Natural killer cell (primary cell): Measurements from ENCODE around the gene MTG1. TPM values are rescaled to one million over a fixed set of nuclear protein-coding genes. Genes with fewer than 3 reads are reported as not detected.

ENCODE experiments used
- ATAC-seq, 3 donors: fragments of 150-1000 bp in 2 of 3; fragments of 200-7000 bp in 1 of 3; cut with Tn5 transposase; 1 replicate in 1 of 3; 2 replicates in 2 of 3; pipeline ENCODE4 v1.10.0; 2021; ENCODE audit warnings: mild to moderate bottlenecking in 2 of 3, moderate library complexity in 2 of 3
- DNase-seq, 2 donors: peaks; one replicate each; pipeline versions ENCODE4 v3.0.0 to v3.0.0-alpha.2; 2013 to 2021; ENCODE audit warnings: mixed read lengths in 1 of 2
- H3K27ac ChIP-seq: one replicate; pipeline ENCODE4 v1.5.1; 2013; ENCODE audit warnings: mild to moderate bottlenecking, low read length
- H3K27me3 ChIP-seq: one replicate; pipeline ENCODE4 v1.6.1; 2013; ENCODE audit warnings: low read length; ENCODE audit not compliant: control insufficient read depth, insufficient read depth
- H3K36me3 ChIP-seq: one replicate; pipeline ENCODE4 v1.6.1; 2013; ENCODE audit warnings: low read length; ENCODE audit not compliant: control insufficient read depth, insufficient read depth
- H3K4me1 ChIP-seq: one replicate; pipeline ENCODE4 v1.6.1; 2013; ENCODE audit warnings: low read length; ENCODE audit not compliant: control insufficient read depth, insufficient read depth
- H3K4me3 ChIP-seq: one replicate; pipeline ENCODE4 v1.5.1; 2013; ENCODE audit warnings: low read length
- H3K9me3 ChIP-seq: one replicate; pipeline ENCODE4 v1.6.1; 2013; ENCODE audit warnings: low read length; ENCODE audit not compliant: control insufficient read depth, insufficient read depth
- H3K27ac Mint-ChIP-seq, 2 donors: one replicate each; pipeline ENCODE4 v1.8.0; 2022; ENCODE audit warnings: mild to moderate bottlenecking in 2 of 2, mixed read lengths in 2 of 2, moderate library complexity in 1 of 2
- H3K27me3 Mint-ChIP-seq, 2 donors: one replicate each; pipeline ENCODE4 v1.8.0; 2022; ENCODE audit warnings: low read depth in 2 of 2, mixed read lengths in 2 of 2
- H3K36me3 Mint-ChIP-seq: one replicate; pipeline ENCODE4 v1.8.0; 2022; ENCODE audit warnings: mixed read lengths
- H3K4me1 Mint-ChIP-seq, 2 donors: one replicate each; pipeline ENCODE4 v1.8.0; 2022; ENCODE audit warnings: mixed read lengths in 2 of 2
- H3K4me3 Mint-ChIP-seq: one replicate; pipeline ENCODE4 v1.8.0; 2022; ENCODE audit warnings: mild to moderate bottlenecking, moderate library complexity, mixed read lengths
- H3K9me3 Mint-ChIP-seq, 2 donors: one replicate each; pipeline ENCODE4 v1.8.0; 2022; ENCODE audit warnings: mixed read lengths in 2 of 2
- CTCF ChIP-seq: fragments of 200-600 bp; IDR thresholded peaks from one replicate; pipeline ENCODE4 v1.8.0; 2022; ENCODE audit warnings: antibody characterized with exemption
- WGBS: methylation state at CpG from one replicate; pipeline ENCODE4 v1.1.7; 2013; ENCODE audit warnings: missing lambda C conversion rate; ENCODE audit not compliant: insufficient coverage; 5-methylcytosine and 5-hydroxymethylcytosine counted together
- intact Hi-C: fragments of 100-400 bp; cut with micrococcal nuclease; formaldehyde crosslinking; loops from one replicate; pipeline ENCODE4 v1.14.2; 2022
- total RNA-seq, 4 donors: library from RNA; stranded (reverse); fragments of 120-200 nt in 1 of 4; gene quantifications; one replicate each; pipeline versions ENCODE4 v1.2.3 to v1.2.4, GENCODE V29; 2013 to 2022

The MTG1 gene
- total RNA-seq, 3 donors from 2014 or later (not counting 1 experiment from before 2014, with no cell fraction given), result 64.3 to 76.3 (median 67.1) TPM

- WGBS, result 96% methylated on average over 6 of the region's 6 CpGs
- H3K27ac Mint-ChIP-seq, result no peak overlapping the region
- intact Hi-C loops, result no loop called here
These were observed 38.7 kb upstream of the MTG1 start for GRCh38 chr10:133355266-133355665.

GRCh38 chr10:133355991-133356390 is 38.0 kb upstream of the MTG1 start:
- intact Hi-C loops, result no loop called here
- Histone ChIP-seq H3K4me1 (peaks cover 10% of the 10 kb centered on the region), H3K9me3 (no peaks in the 10 kb centered on the region), H3K4me3 (no peak overlapping the region), H3K27ac (no peak overlapping the region), H3K36me3 (no peaks in the 10 kb centered on the region), H3K27me3 (no peaks in the 10 kb centered on the region)
- peak overlapping the region; percentile 61 for H3K4me3 Mint-ChIP-seq
- DNase-seq, result peak in 1 of 2 donors; percentile 7
- no peaks in the 10 kb centered on the region for H3K27me3 Mint-ChIP-seq
- 98% methylated on average over 3 of the region's 3 CpGs for WGBS
- no peaks in the 10 kb centered on the region for H3K9me3 Mint-ChIP-seq
- H3K4me1 Mint-ChIP-seq, result no peaks in the 10 kb centered on the region
- H3K27ac Mint-ChIP-seq, result no peak overlapping the region
- no peaks in the 10 kb centered on the region for H3K36me3 Mint-ChIP-seq
- TF ChIP-seq CTCF, result no peak
- ATAC-seq, result no peak

More at GRCh38 chr10:133355266-133355665, 38.7 kb upstream of the MTG1 start:
- Mint-ChIP-seq H3K27me3 (no peaks in the 10 kb centered on the region), H3K36me3 (no peaks in the 10 kb centered on the region), H3K4me1 (no peaks in the 10 kb centered on the region), H3K4me3 (no peak overlapping the region), H3K9me3 (no peaks in the 10 kb centered on the region)
- Histone ChIP-seq H3K36me3 (no peaks in the 10 kb centered on the region), H3K27ac (no peak overlapping the region), H3K4me1 (peaks cover 10% of the 10 kb centered on the region), H3K4me3 (no peak overlapping the region), H3K27me3 (no peaks in the 10 kb centered on the region), H3K9me3 (no peaks in the 10 kb centered on the region)
- no peak for ATAC-seq
- no peak for DNase-seq
- no peak for TF ChIP-seq CTCF

DNA sequence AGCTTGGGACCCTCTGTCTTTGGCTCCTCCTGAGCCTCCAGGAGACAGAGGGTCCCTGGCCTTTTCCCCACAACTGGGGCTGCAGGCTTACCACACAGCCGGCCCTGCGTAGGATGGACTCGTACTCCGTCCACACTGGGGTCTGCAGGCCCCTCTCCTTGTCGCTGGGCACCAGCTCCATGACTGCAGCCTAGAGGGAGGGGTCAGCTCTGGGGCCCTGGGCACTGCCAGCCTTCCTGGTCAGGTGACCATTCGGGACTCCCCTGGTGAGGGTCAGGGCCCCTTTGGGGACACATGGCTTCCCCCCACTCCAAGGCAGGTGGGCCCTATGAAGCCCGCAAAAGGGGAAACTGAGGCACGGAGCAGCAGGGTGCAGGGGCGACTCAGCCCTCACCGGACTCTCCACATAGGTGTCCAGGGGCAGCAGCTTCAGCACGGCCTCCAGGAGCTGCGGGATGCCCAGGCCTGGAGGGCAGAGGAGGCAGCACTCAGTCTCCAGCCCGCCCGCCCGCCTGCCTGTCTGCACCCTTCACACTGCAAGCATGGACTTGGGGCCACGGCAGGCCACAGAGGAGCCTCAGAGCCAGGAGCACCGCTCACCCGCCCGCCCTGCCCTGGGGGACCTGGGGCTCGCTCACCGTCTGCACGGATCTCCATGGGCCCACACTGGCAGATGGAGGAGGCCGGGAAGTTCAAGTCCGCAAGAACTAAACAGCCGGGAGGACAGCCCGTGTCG is 37.2 kb upstream of the MTG1 start:
- intact Hi-C loops, result no loop called here
- no peaks in the 10 kb centered on the region for H3K36me3 Mint-ChIP-seq
- H3K27me3 Mint-ChIP-seq, result no peaks in the 10 kb centered on the region
- H3K4me3 Mint-ChIP-seq, result peak overlapping the region; percentile 76
- no peaks in the 10 kb centered on the region for H3K9me3 Mint-ChIP-seq
- H3K4me3 ChIP-seq, result peak overlapping the region; percentile 52
- ATAC-seq (no peak), DNase-seq (no peak)
- no peak overlapping the region for H3K27ac ChIP-seq
- WGBS, result 59% methylated on average over 27 of the region's 27 CpGs
- no peaks in the 10 kb centered on the region for H3K9me3 ChIP-seq
- H3K4me1 ChIP-seq, result peaks cover 10% of the 10 kb centered on the region
- no peak overlapping the region for H3K27ac Mint-ChIP-seq
- H3K4me1 Mint-ChIP-seq, result no peaks in the 10 kb centered on the region
- no peaks in the 10 kb centered on the region for H3K36me3 ChIP-seq
- no peak for TF ChIP-seq CTCF
- no peaks in the 10 kb centered on the region for H3K27me3 ChIP-seq
